DOHH2 (cell line): ENCODE results near the gene DNAAF5.

Experiments used
- H3F3A ChIP-seq: fragments of 200-600 bp; sonication (generic), shearing (Covaris generic); 2 replicates; pipeline ENCODE4 v1.6.0; 2016; ENCODE audit warnings: antibody characterized with exemption, mild to moderate bottlenecking; ENCODE audit not compliant: control insufficient read depth, insufficient read depth
- H3K27ac ChIP-seq: fragments of 200-600 bp; sonication (generic); 2 replicates; pipeline ENCODE4 v1.5.1; 2014; ENCODE audit warnings: low read depth, mild to moderate bottlenecking, low read length, moderate library complexity
- H3K27me3 ChIP-seq: fragments of 200-600 bp; sonication (generic); 2 replicates; pipeline ENCODE4 v1.6.1; 2014; ENCODE audit warnings: mild to moderate bottlenecking, low read length, mixed read lengths; ENCODE audit not compliant: control insufficient read depth
- H3K36me3 ChIP-seq: fragments of 200-600 bp; sonication (generic); 2 replicates; pipeline ENCODE4 v1.6.1; 2014; ENCODE audit warnings: mild to moderate bottlenecking, low read length, moderate library complexity, mixed read lengths; ENCODE audit not compliant: control insufficient read depth
- H3K4me1 ChIP-seq: fragments of 200-600 bp; sonication (generic); 2 replicates; pipeline ENCODE4 v1.6.1; 2014; ENCODE audit warnings: mild to moderate bottlenecking, low read length, mixed read lengths; ENCODE audit not compliant: control insufficient read depth
- H3K4me2 ChIP-seq: fragments of 200-600 bp; sonication (generic); 2 replicates; pipeline ENCODE4 v1.6.0; 2014; ENCODE audit warnings: mild to moderate bottlenecking, low read length, moderate library complexity
- H3K4me3 ChIP-seq: fragments of 200-600 bp; sonication (generic); 2 replicates; pipeline ENCODE4 v1.5.1; 2014; ENCODE audit warnings: mild to moderate bottlenecking, low read length, mixed read lengths
- H3K79me2 ChIP-seq: fragments of 200-600 bp; sonication (generic); 2 replicates; pipeline ENCODE4 v1.6.1; 2014; ENCODE audit warnings: mild to moderate bottlenecking, low read length, mixed read lengths; ENCODE audit not compliant: control insufficient read depth
- H3K9me2 ChIP-seq: fragments of 200-600 bp; sonication (generic); replicated peaks from 2 replicates; pipeline ENCODE4 v1.6.1; 2014; ENCODE audit warnings: mild to moderate bottlenecking, low read length, mixed read lengths; ENCODE audit not compliant: control insufficient read depth
- H3K9me3 ChIP-seq: fragments of 200-600 bp; sonication (generic); 2 replicates; pipeline ENCODE4 v1.6.1; 2014; ENCODE audit warnings: antibody characterized with exemption, low read length, mixed read lengths; ENCODE audit not compliant: control insufficient read depth, insufficient read depth
- H4K20me1 ChIP-seq: fragments of 200-600 bp; sonication (generic); 2 replicates; pipeline ENCODE4 v1.6.0; 2014; ENCODE audit warnings: low read depth, mild to moderate bottlenecking, antibody characterized with exemption, low read length, moderate library complexity; ENCODE audit not compliant: control insufficient read depth, insufficient read depth
- CTCF ChIP-seq: fragments of 200-600 bp; sonication (generic); IDR thresholded peaks from one replicate; pipeline ENCODE4 v1.5.1; 2014; ENCODE audit warnings: antibody characterized with exemption, mild to moderate bottlenecking, low read depth, low read length; ENCODE audit not compliant: poor library complexity, severe bottlenecking
- EZH2phosphoT487 ChIP-seq: fragments of 200-600 bp; sonication (generic); IDR thresholded peaks from 2 replicates; pipeline ENCODE4 v1.6.1; 2017; ENCODE audit warnings: borderline replicate concordance, mild to moderate bottlenecking, antibody characterized with exemption, low read length, moderate library complexity, mixed read lengths

DNAAF5 gene

GRCh38 chr7:780081-780480 is 53.6 kb downstream of the DNAAF5 start:
- H3K4me2 ChIP-seq = no peak overlapping the region
- no peaks in the 10 kb centered on the region for H3K9me3 ChIP-seq
- H3K27me3 ChIP-seq = no peaks in the 10 kb centered on the region
- H4K20me1 ChIP-seq = no peaks in the 10 kb centered on the region
- peaks cover 93% of the 10 kb centered on the region for H3K36me3 ChIP-seq
- TF ChIP-seq CTCF (no peak), EZH2phosphoT487 (no peak)
- no peak overlapping the region for H3K27ac ChIP-seq
- no peak overlapping the region for H3K4me3 ChIP-seq
- no peaks in the 10 kb centered on the region for H3K9me2 ChIP-seq
- H3K4me1 ChIP-seq = no peaks in the 10 kb centered on the region
- peaks cover 3% of the 10 kb centered on the region; the same call in 1 of the 2 replicates for H3F3A ChIP-seq
- no peaks in the 10 kb centered on the region for H3K79me2 ChIP-seq

GRCh38 chr7:780516-780915 is 54.0 kb downstream of the DNAAF5 start:
- Histone ChIP-seq H4K20me1 (no peaks in the 10 kb centered on the region), H3K9me3 (no peaks in the 10 kb centered on the region), H3K36me3 (peaks cover 93% of the 10 kb centered on the region), H3K4me1 (no peaks in the 10 kb centered on the region), H3K27ac (no peak overlapping the region), H3K79me2 (no peaks in the 10 kb centered on the region), H3K27me3 (no peaks in the 10 kb centered on the region), H3F3A (peaks cover 3% of the 10 kb centered on the region; the same call in 1 of the 2 replicates), H3K9me2 (no peaks in the 10 kb centered on the region), H3K4me2 (no peak overlapping the region), H3K4me3 (no peak overlapping the region)
- TF ChIP-seq EZH2phosphoT487 (no peak), CTCF (no peak)

GRCh38 chr7:781186-781849 is 54.8 kb downstream of the DNAAF5 start:
- peaks cover 93% of the 10 kb centered on the region for H3K36me3 ChIP-seq
- no peak overlapping the region for H3K27ac ChIP-seq

More at GRCh38 chr7:781186-781849, 54.8 kb downstream of the DNAAF5 start:
- TF ChIP-seq CTCF (no peak), EZH2phosphoT487 (no peak)
- no peak overlapping the region for H3K4me3 ChIP-seq
- no peaks in the 10 kb centered on the region for H3K79me2 ChIP-seq
- peaks cover 7% of the 10 kb centered on the region for H3F3A ChIP-seq
- H3K27me3 ChIP-seq = no peaks in the 10 kb centered on the region
- H3K4me2 ChIP-seq = no peak overlapping the region
- H3K4me1 ChIP-seq = no peaks in the 10 kb centered on the region
- H3K9me3 ChIP-seq = no peaks in the 10 kb centered on the region
- H3K9me2 ChIP-seq = no peaks in the 10 kb centered on the region
- no peaks in the 10 kb centered on the region; the same call in 1 of the 2 replicates for H4K20me1 ChIP-seq
